ENCODE results near the gene USP34. TPM values are rescaled to one million over a fixed set of nuclear protein-coding genes. Genes with fewer than 3 reads are reported as not detected.

Gene USP34
- total and polyA plus RNA-seq, 9 of the 15 experiments (the other 6 are each of a cell fraction or from before 2014, with no cell fraction given), result 19.8 to 108 (median 67.8) TPM

- no peak for TF ChIP-seq ZBTB12 (CRISPR knock-in tag; IDR thresholded peaks at IDR 0.05)
- no peak for TF ChIP-seq SREBF1 (IDR thresholded peaks at IDR 0.05; ENCODE audit: borderline replicate concordance, low read depth, low read length)
- no peak for TF ChIP-seq ZNF217 (CRISPR knock-in tag; IDR thresholded peaks at IDR 0.05)
- TF ChIP-seq STAT6 (CRISPR knock-in tag; IDR thresholded peaks at IDR 0.05), result no peak
- TF ChIP-seq AFF4 (CRISPR knock-in tag; IDR thresholded peaks at IDR 0.05), result peak; percentile 71
- peak; percentile 79 for TF ChIP-seq CXXC5 (CRISPR knock-in tag; IDR thresholded peaks at IDR 0.05)
- no peak for TF ChIP-seq POLR3A (IDR thresholded peaks at IDR 0.05; ENCODE audit: borderline replicate concordance, extremely low read depth, insufficient read depth, insufficient read length)
- TF ChIP-seq ZKSCAN8 (CRISPR knock-in tag; IDR thresholded peaks at IDR 0.05), result no peak
- no peak for TF ChIP-seq PPARD (CRISPR knock-in tag; IDR thresholded peaks at IDR 0.05)
- no peak for TF ChIP-seq LCOR (CRISPR knock-in tag; IDR thresholded peaks at IDR 0.05)
- no peak for TF ChIP-seq U2AF1 (optimal IDR thresholded peaks at IDR 0.05; ENCODE audit: low read depth, low read length)
- 0 out of 2 replicates have a peak, but pooled peaks have one; percentile 20 for TF ChIP-seq GATAD2A (IDR thresholded peaks at IDR 0.05)
- TF ChIP-seq KAT2B (IDR thresholded peaks at IDR 0.05; ENCODE audit: low read depth, low read length), result no peak
- peak; percentile 71 for TF ChIP-seq PHF20 (IDR thresholded peaks at IDR 0.05; ENCODE audit: partially characterized antibody)
- peak in 1 of 2 experiments; percentile 90; a peak in 2 of 4 replicates for TF ChIP-seq ZNF639 (CRISPR knock-in tag; conservative IDR thresholded peaks at IDR 0.05 in 1 of 2, IDR thresholded peaks at IDR 0.05 in 1 of 2)
- no peak for TF ChIP-seq YBX1 (IDR thresholded peaks at IDR 0.05)
- TF ChIP-seq RB1 (IDR thresholded peaks at IDR 0.05; ENCODE audit: low read depth), result peak; percentile 51
- TF ChIP-seq RFX5 (IDR thresholded peaks at IDR 0.05; ENCODE audit: low read depth, low read length), result no peak
These were observed at the start of gene USP34 (continued) for GRCh38 chr2:61470965-61471904.

Measured in K562 (cell line).